ENCODE results near the gene FBXO41.
"Not testable (repeated sequence)": the region's sequence is repeated elsewhere in the genome, so short reads cannot be mapped to it uniquely, and the experiment has no call there.

Gene FBXO41

GRCh38 chr2:73289304-73289703, 5.0 kb upstream of the FBXO41 start:
- DNase-seq: no peak

GRCh38 chr2:73286134-73286655, 1.9 kb upstream of the FBXO41 start:
- DNase-seq: no peak

GRCh38 chr2:73285159-73285739, 971 bp upstream of the FBXO41 start:
- peak; percentile 18 for DNase-seq

GRCh38 chr2:73283545-73284295, 558 bp downstream of the FBXO41 start:
- no peak for DNase-seq

GRCh38 chr2:73282924-73283544, 1.2 kb downstream of the FBXO41 start:
- DNase-seq: no peak

GRCh38 chr2:73281244-73281643, 3.0 kb downstream of the FBXO41 start:
- DNase-seq: no peak

- no peak for DNase-seq
These were observed 4.4 kb downstream of the FBXO41 start for GRCh38 chr2:73279852-73280251.

- no peak for DNase-seq
These were observed 12.0 kb downstream of the FBXO41 start for GRCh38 chr2:73272270-73272669.

- no peak for DNase-seq
These were observed 14.4 kb downstream of the FBXO41 start for GRCh38 chr2:73269686-73270465.

- DNase-seq: peak; percentile 84
These were observed 15.2 kb downstream of the FBXO41 start for GRCh38 chr2:73268830-73269685.

- no peak for DNase-seq
These were observed 15.9 kb downstream of the FBXO41 start for GRCh38 chr2:73268366-73268829.

- no peak for DNase-seq
These were observed 17.3 kb downstream of the FBXO41 start for GRCh38 chr2:73267008-73267407.

- no peak for DNase-seq
These were observed 18.0 kb downstream of the FBXO41 start for GRCh38 chr2:73266061-73266901.

- DNase-seq: no peak
These were observed 18.8 kb downstream of the FBXO41 start for GRCh38 chr2:73265298-73266060.

GRCh38 chr2:73264783-73265182, 19.5 kb downstream of the FBXO41 start:
- DNase-seq: no peak

- DNase-seq: no peak
These were observed 20.0 kb downstream of the FBXO41 start for GRCh38 chr2:73264332-73264606.

GRCh38 chr2:73263540-73264331, 20.5 kb downstream of the FBXO41 start:
- DNase-seq: no peak

GRCh38 chr2:73262691-73263429, 21.4 kb downstream of the FBXO41 start:
- not testable (repeated sequence) for DNase-seq

- no peak for DNase-seq
These were observed 22.1 kb downstream of the FBXO41 start for GRCh38 chr2:73262108-73262651.

All from CD4-positive, alpha-beta T cell treated with Interleukin-4 for 4 hours (primary cell).